Measurements from ENCODE around the gene ENPP7.

GRCh38 chr17:79730437-79730768, 340 bp upstream of the ENPP7 start:
- TF ChIP-seq CTCF (conservative IDR thresholded peaks at IDR 0.05; ENCODE audit: low read depth, low read length) = no peak
- TF ChIP-seq EZH2 (IDR thresholded peaks at IDR 0.05; ENCODE audit: borderline replicate concordance, low read depth, low read length, poor library complexity, severe bottlenecking) = no peak
